Left colon (tissue), 2 donors: Measurements from ENCODE around the gene DVL2. TPM values are rescaled to one million over a fixed set of nuclear protein-coding genes. Genes with fewer than 3 reads are reported as not detected.

ENCODE experiments used
- ATAC-seq: fragments of 200-7000 bp; cut with Tn5 transposase; one replicate; pipeline ENCODE4 v1.9.1; 2020; ENCODE audit warnings: mild to moderate bottlenecking, moderate library complexity
- DNase-seq, 2 donors: peaks; one replicate each; pipeline ENCODE4 v3.0.0-alpha.2; 2020
- intact Hi-C, 2 donors: fragments of 100-400 bp; cut with DNase I in 1 of 2; cut with micrococcal nuclease in 1 of 2; formaldehyde crosslinking; loops; one replicate each; pipeline versions ENCODE4 v1.11.2 to v1.14.0; 2022; cut with DNase I, micrococcal nuclease
- total RNA-seq, 2 donors: library from RNA; stranded (reverse); fragmentation: NEBNext Ultra II Directional; extraction: Animal tissue kit (Norgen Biotek cat#: 25700); gene quantifications; one replicate each; pipeline ENCODE4 v1.2.1, GENCODE V29; 2021
- donor health status: DM: no; HTN: no; CAD: no.
- donor health status: DM: yes; HTN: yes; CAD: no.

The DVL2 gene
- total RNA-seq, 2 donors from 2014 or later: 30.9 to 34.9 TPM

- intact Hi-C loops: no loop called here
- ATAC-seq: no peak
- DNase-seq: no peak
These were observed 22.6 kb downstream of the DVL2 start for GRCh38 chr17:7211491-7212273.

GRCh38 chr17:7208754-7209460 is 25.4 kb downstream of the DVL2 start:
- DNase-seq: no peak
- no peak for ATAC-seq
- intact Hi-C loops: no loop called here

GRCh38 chr17:7208027-7208571 is 26.2 kb downstream of the DVL2 start:
- ATAC-seq (no peak), DNase-seq (no peak)
- intact Hi-C loops: no loop called here

- intact Hi-C loops: no loop called here
- ATAC-seq: no peak
- DNase-seq: no peak
These were observed 27.0 kb downstream of the DVL2 start for GRCh38 chr17:7207120-7208001.

- ATAC-seq (no peak), DNase-seq (peak in 1 of 2 donors; percentile 22)
- intact Hi-C loops: no loop called here
These were observed 28.8 kb downstream of the DVL2 start for GRCh38 chr17:7205561-7205960.

- DNase-seq (peak; percentile 84 to 88), ATAC-seq (peak; percentile 83)
- intact Hi-C loops: no loop called here
These were observed 29.4 kb downstream of the DVL2 start for GRCh38 chr17:7204828-7205461.

GRCh38 chr17:7204336-7204735 is 30.0 kb downstream of the DVL2 start:
- peak; percentile 16 for ATAC-seq

GRCh38 chr17:7203391-7203790 is 30.9 kb downstream of the DVL2 start:
- intact Hi-C loops: no loop called here
- no peak for ATAC-seq

More at GRCh38 chr17:7204336-7204735, 30.0 kb downstream of the DVL2 start:
- intact Hi-C loops: no loop called here
- peak in 1 of 2 donors; percentile 27 for DNase-seq

GRCh38 chr17:7196651-7197401 is 37.5 kb downstream of the DVL2 start:
- intact Hi-C loops: no loop called here
- no peak for DNase-seq

More at GRCh38 chr17:7203391-7203790, 30.9 kb downstream of the DVL2 start:
- DNase-seq: peak in 1 of 2 donors; percentile 25

GRCh38 chr17:7195971-7196370 is 38.3 kb downstream of the DVL2 start:
- DNase-seq (no peak), ATAC-seq (no peak)
- intact Hi-C loops: no loop called here

More at GRCh38 chr17:7196651-7197401, 37.5 kb downstream of the DVL2 start:
- ATAC-seq: no peak

GRCh38 chr17:7192271-7192937 is 41.9 kb downstream of the DVL2 start:
- ATAC-seq (no peak), DNase-seq (no peak)
- intact Hi-C loops: no loop called here

GRCh38 chr17:7191571-7192270 is 42.6 kb downstream of the DVL2 start:
- ATAC-seq (peak; percentile 87), DNase-seq (peak in 1 of 2 donors; percentile 47)
- intact Hi-C loops: no loop called here

- ATAC-seq: no peak
- no peak for DNase-seq
- intact Hi-C loops: no loop called here
These were observed 43.2 kb downstream of the DVL2 start for GRCh38 chr17:7191069-7191468.

GRCh38 chr17:7190276-7190917 is 43.9 kb downstream of the DVL2 start:
- intact Hi-C loops: no loop called here
- DNase-seq (no peak), ATAC-seq (no peak)

GRCh38 chr17:7186241-7186640 is 48.1 kb downstream of the DVL2 start:
- DNase-seq (no peak), ATAC-seq (peak; percentile 13)
- intact Hi-C loops: no loop called here

GRCh38 chr17:7184647-7185046 is 49.7 kb downstream of the DVL2 start:
- intact Hi-C loops: no loop called here

More at GRCh38 chr17:7184647-7185046, 49.7 kb downstream of the DVL2 start:
- DNase-seq (no peak), ATAC-seq (no peak)
